ENCODE results near the gene MTM1.

- TF ChIP-seq JUNB (IDR thresholded peaks at IDR 0.05) (no peak), USF2 (IDR thresholded peaks at IDR 0.05) (no peak), EP300 (IDR thresholded peaks at IDR 0.05) (no peak)
- TF ChIP-seq, protein P1, sequence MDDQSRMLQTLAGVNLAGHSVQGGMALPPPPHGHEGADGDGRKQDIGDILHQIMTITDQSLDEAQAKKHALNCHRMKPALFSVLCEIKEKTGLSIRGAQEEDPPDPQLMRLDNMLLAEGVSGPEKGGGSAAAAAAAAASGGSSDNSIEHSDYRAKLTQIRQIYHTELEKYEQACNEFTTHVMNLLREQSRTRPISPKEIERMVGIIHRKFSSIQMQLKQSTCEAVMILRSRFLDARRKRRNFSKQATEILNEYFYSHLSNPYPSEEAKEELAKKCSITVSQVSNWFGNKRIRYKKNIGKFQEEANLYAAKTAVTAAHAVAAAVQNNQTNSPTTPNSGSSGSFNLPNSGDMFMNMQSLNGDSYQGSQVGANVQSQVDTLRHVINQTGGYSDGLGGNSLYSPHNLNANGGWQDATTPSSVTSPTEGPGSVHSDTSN (IDR thresholded peaks at IDR 0.05): no peak
- TF ChIP-seq, protein P2, sequence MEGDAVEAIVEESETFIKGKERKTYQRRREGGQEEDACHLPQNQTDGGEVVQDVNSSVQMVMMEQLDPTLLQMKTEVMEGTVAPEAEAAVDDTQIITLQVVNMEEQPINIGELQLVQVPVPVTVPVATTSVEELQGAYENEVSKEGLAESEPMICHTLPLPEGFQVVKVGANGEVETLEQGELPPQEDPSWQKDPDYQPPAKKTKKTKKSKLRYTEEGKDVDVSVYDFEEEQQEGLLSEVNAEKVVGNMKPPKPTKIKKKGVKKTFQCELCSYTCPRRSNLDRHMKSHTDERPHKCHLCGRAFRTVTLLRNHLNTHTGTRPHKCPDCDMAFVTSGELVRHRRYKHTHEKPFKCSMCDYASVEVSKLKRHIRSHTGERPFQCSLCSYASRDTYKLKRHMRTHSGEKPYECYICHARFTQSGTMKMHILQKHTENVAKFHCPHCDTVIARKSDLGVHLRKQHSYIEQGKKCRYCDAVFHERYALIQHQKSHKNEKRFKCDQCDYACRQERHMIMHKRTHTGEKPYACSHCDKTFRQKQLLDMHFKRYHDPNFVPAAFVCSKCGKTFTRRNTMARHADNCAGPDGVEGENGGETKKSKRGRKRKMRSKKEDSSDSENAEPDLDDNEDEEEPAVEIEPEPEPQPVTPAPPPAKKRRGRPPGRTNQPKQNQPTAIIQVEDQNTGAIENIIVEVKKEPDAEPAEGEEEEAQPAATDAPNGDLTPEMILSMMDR (IDR thresholded peaks at IDR 0.05): no peak
Observed at GRCh38 chrX:150642423-150642822, 74.0 kb downstream of the MTM1 start.

Data from A549 (cell line).